GM19463 (cell line): ENCODE data around the gene GABRG2.

Source experiments
- ATAC-seq: cut with Tn5 transposase; IDR thresholded peaks from one replicate; pipeline ENCODE4 v1.9.1; 2021; ENCODE audit warnings: mild to moderate bottlenecking, moderate library complexity; ENCODE audit not compliant: unreplicated experiment

The GABRG2 gene

DNA sequence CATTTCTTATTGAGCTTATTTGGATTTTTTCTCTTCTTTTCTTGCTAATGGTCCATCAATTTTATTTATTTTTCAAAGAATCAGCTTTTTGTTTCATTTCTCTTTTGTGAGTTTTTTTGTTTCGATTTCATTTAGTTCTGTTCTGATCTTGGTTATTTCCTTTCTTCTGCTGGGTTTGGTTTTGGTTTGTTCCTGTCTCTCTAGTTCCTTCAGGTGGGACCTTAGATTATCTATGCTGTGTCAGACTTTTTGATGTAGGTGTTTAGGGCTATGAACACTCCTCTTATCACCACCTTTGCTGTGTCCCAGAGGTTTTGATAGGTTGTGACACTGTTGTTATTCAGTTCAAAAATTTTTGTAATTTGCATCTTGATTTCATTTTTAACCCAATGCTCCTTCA is 119.8 kb downstream of the GABRG2 start:
- ATAC-seq = no peak

DNA sequence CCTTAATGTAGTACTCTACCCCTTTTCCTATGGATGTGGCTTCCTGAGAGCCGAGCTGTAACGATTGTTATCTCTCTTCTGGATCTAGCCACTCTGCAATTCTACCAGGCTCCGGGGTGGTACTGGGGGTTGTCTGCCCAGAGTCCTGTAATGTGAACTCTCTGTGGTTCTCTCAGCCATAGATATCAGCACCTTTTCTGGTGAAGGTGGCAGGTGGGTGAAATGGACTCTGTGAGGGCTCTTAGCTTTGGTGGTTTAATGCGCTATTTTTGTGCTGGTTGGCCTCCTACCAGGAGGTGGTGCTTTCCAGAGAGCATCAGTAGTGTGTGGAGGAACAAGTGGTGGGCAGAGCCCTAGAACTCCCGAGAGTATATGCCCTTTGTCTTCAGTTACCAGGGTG is 122.1 kb downstream of the GABRG2 start:
- ATAC-seq = no peak

DNA sequence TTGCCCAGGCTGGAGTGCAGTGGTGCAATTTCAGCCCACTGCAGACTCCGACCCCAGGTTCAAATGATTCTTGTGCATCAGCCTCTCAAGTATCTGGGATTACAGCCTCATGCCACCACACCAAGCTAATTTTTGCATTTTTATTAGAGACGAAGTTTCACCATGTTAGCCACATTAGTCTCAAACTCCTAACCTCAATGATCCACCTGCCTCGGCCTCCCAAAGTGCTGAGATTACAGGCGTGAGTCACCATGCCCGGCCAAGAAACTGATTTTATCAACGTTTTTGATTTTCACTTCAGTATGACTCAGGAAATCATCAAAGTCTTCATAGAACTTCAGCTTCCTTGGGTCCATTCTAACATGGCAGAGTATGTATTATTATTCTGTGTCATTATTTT is 125.4 kb downstream of the GABRG2 start:
- no peak for ATAC-seq

DNA sequence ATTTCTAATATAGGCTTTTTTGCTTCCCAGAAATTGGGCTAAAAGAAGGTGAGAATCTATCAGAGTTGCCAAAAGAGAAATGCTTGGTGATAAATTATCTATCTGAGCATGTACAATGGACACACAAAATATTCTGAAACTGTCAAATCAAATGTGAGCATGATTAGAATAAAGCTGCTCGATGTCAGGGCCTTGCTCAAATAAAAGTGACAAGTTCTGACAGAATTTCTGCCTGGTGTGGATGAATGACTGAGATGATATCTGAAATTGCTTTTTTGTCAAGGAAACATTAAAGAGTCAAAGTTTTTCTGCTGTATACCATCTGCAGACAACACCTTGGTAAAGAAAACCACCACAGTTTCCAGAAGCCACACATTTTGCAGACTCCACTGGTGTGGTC is 128.8 kb downstream of the GABRG2 start:
- no peak for ATAC-seq

DNA sequence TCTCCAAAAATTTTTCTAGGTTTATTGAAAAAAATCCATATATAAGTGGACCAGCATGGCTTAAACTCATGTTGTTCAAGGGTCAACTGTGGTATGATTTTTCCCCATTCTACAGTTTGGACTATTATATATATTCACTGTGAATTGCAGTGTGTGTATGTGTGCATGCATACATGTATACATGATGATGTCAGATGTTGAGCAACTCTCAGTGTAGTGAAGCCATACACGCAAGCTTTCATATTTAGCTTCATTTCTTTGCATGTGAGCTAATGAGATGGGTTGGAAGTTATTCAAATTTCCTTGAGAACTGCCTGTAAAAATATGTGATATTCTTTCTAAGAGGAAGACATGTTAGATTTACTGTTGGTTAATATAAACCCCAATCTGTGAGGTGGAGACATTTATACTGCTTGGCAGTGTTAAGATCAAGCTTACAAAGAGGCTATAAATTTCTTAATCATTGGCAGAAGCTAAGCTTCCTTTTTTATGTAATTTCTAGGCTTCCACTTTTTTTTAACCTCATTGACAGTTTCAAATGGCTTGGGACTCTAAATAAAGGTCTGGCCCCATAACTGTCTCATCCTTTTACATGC is 134.8 kb downstream of the GABRG2 start:
- ATAC-seq = no peak
